LHCN-M2 (cell line): Measurements from ENCODE around the gene MTG2. TPM values are rescaled to one million over a fixed set of nuclear protein-coding genes. Genes with fewer than 3 reads are reported as not detected.

Source experiments
- DNase-seq: peaks from one replicate; pipeline ENCODE4 v3.0.0-alpha.2; 2012; ENCODE audit warnings: low read depth
- total RNA-seq: library from RNA; depleted of rRNA; stranded (reverse); fragments of >200 nt; gene quantifications from 2 replicates; pipeline ENCODE4 v1.2.3, GENCODE V29; 2014

Gene MTG2
- total RNA-seq, 1 experiment from 2014 or later: 27.7 TPM

DNA sequence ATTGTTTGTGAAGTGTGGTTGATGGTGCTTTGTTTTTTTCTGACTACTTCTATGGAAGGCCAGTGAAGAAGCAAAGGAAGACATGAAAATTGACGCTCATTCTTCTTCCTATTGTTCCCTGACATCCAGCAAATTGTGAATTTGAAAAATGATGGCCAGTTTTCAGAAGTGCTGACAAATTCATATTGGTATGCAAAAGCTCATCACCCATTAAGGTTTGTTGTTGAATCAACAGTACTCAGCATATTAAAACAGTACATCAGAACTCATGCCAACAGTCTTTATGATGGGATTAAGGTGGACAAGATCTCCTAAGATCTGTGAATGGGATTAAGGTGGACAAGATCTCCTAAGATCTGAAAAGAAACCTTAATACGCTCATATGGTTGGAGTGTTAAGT, 1.0 kb upstream of the MTG2 start:
- DNase-seq: no peak

- no peak for DNase-seq
Observed at GRCh38 chr20:62183426-62184142, 756 bp downstream of the MTG2 start.

- no peak for DNase-seq
Observed at GRCh38 chr20:62186096-62186426, 3.2 kb downstream of the MTG2 start.

DNA sequence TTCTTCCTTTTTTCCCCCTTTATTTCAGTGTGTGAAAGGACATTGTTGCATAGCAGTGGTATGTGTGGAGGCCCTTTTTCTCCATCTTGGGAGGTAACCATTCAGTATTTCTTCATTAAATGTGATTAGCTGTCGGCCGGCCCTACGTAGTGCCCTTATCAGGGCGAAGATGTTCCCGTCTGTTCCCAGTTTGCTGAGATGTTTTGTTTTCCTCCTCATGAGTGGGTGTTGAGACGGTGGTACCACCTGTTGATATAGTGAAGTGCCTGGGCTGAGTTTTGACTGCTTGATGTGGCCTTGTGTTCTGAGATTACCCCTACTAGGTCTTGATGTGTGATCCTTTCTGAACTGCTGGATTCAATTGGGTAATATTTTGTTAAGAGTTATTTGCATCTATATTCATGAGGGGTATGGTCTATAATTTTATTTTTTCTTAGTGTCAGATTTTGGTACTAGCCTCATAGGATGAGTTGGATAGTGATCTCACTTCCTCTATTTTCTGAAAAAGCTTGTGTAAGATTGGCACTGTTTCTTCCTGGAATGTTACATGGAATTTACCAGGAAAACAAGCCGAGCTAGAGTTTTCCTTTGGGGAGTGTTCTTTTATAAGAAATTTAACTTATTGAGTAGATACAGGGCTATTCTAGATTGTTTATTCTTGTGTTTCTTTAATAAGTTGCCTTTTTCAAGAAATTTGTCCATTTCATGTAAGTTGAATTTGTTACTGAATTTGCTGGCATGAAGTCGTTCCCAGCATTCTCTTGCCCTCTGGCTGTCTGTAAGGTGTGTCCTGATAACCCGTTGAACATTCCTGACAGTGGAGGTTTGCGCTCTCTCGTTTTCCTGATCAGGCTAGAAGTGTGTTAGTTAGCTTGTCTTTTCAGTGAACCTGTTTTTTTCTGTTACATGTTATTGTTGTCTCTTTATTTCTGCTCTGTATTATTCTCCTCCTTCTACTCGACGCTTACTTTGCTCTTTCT, 4.3 kb downstream of the MTG2 start:
- DNase-seq: no peak

GRCh38 chr20:62190639-62191411, 8.0 kb downstream of the MTG2 start:
- no peak for DNase-seq

DNA sequence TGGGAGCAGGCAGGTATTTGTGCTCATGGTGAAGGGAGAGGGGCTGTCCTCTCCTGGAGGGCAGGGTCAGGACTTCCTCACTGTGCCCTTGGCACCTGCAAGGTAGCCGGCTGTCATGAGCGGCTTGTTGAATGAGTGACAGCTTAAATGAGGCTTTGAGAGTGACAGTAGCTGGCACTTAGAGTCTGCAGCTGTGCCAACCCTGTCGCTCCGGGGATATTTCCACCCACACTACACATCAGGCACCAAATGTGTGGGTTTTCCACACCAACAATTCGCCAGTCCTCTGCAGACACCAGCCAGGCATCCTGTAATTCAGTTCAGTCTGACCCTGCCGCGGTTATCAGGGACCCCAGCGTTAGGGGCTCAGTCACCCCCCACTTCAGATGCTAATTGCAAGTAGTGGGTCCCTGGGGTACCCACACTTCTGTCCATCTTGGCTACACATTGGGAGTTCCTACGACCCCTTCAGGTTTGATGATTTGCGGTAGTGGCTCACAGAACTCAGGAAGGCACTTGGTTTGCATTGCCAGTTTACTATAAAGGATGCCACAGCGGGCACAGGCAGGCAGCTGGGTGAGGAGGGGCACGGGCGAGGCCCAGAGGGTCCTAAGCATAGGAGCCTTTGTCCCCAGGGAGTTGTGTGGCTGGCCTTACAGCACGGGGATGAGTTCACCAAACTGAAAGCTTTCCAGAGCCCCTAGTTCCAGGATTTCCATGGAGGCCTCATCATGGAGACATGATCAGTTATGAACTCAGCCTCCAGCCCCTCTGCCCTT, 9.1 kb downstream of the MTG2 start:
- DNase-seq: no peak

DNA sequence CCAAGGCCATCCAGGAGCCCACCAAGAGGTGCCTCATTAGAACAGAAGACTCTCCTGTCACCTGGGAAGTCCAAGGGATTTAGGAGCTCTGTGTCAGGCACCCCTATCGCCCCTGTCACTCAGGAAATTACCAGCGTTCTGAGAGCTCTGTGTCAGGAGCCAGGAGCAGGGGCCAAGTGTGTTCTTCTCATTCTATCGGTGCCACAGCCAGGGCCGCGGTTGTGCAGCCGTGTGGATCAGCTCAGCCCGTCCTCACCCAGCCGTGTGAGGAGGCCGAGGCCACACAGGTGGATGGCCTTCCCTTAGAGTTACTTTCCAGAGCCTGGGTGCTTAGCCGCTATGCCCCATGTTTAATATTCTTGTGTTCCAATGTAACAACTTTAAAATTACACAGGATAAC, 9.8 kb downstream of the MTG2 start:
- no peak for DNase-seq

DNA sequence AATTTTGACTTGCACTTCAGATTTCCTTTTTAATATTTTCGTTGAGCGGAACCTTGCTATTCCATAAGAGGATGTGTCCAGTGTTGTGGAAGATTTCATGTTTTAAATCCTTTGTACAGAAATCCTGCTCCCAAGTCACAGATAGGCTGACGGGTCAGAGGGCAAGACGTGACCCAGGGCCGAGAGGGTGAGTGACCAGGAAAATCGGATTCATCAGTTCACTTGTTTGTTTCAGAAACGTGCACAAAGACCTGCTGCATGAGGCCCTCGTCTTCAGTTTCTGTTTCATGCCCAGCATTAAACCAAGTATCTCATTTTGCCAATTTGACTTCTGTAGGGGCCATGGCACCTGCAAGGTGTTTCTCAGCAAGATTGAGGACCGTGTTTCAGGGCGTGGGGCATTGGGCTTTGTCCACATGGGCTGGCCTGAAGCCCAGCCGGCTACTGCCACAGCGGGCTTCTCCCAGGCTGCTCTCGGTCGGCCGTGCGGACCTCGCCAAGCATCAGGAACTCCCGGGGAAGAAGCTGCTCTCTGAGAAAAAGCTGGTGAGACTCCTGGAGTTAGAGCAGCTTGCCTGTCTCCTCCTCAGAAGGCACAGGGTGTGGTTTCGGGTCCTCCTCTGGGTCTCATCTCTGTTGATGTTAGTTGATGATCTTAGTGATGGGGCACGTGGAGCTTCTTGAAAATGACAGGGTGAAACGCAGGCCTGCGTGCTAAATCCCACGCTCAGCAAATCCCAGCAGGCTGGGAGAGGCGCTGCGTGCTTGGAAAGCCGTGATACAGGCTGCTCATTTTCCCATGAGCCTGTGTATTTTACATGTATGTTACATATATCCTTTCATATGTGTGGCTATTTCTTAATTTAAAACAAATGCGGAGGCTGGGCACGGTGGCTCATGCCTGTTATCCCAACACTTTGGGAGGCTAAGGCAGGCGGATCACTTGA, 10.5 kb downstream of the MTG2 start:
- DNase-seq: no peak

GRCh38 chr20:62195075-62195405, 12.2 kb downstream of the MTG2 start:
- DNase-seq: no peak

DNA sequence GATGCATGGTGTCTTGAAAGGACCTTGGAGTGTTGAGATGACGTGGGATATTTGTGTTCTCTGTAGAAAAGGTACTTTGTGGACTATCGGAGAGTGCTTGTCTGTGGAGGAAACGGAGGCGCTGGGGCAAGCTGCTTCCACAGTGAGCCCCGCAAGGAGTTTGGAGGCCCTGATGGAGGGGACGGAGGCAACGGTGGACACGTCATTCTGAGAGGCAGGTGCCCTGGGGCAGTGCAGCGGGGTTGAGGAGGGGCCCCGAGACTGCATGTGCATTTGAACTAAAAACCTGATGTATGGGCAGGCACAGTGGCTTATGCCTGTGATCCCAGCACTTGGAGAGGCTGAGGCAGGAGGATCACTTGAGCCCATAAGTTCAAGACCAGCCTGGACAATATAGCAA, 12.9 kb downstream of the MTG2 start:
- DNase-seq: no peak

GRCh38 chr20:62196286-62196685, 13.5 kb downstream of the MTG2 start:
- no peak for DNase-seq

DNA sequence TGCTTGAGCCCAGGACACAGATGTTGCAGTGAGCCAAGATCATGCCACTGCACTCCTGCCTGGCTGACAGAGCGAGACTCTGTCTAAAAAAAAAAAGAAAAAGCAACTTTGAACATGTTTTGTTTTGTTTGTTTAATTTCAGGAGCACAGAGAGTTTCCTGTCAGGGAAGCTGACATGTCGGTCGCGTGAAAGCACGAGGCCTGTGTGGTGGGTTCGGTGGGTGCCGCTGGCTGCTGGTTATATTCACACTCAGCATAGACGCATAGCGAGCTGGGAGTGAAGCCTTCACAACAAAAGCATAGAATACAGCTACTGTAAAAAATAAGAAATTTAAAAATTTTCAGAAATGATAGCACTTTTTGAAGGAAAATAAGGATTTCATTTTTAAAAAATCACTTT, 14.5 kb downstream of the MTG2 start:
- no peak for DNase-seq

DNA sequence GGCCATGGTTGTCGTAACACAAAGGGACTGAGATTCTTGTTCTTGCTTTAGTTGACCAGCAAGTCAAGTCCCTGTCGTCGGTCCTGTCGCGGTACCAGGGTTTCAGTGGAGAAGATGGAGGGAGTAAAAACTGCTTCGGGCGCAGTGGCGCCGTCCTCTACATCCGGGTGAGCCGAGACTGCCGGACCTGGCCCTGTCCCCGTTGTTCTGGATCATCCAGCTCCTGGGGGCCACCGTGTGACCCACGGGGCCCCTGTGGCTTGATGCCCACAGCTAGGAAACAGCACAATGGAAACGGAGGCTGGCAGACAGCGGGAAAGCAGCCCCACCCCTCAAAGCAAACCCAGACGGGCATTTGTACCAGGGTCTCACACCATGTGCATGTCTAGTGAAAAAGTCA, 15.0 kb downstream of the MTG2 start:
- no peak for DNase-seq

DNA sequence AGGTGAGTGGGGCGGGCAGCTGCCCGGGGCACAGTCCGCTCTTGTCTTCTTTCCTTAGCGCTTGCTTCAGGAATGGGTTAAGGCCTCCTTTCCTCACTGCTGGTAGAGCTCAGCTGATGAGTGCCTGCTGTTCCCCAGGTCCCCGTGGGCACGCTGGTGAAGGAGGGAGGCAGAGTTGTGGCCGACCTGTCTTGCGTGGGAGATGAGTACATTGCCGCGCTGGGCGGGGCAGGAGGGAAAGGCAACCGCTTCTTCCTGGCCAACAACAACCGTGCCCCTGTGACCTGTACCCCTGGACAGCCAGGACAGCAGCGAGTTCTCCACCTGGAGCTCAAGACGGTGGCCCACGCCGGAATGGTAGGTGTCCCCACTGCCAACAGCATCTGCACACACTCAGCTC, 15.7 kb downstream of the MTG2 start:
- DNase-seq: no peak

DNA sequence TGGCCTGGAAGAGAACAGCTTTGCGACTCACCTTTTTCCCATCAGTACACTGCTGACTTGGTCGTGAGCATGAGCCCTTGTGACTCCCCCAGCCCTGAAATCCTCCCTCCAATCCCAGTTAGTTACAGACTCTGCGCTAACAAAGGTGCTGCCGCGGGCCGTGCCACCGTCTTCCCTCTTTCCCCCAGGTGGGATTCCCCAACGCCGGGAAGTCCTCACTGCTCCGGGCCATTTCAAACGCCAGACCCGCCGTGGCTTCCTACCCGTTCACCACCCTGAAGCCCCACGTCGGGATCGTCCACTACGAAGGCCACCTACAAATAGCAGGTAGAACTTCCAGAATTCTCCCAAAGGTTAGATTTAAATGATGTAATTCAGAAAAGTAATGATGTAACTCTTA, 16.1 kb downstream of the MTG2 start:
- no peak for DNase-seq

- DNase-seq: no peak
Observed at GRCh38 chr20:62200491-62201172, 17.8 kb downstream of the MTG2 start.

DNA sequence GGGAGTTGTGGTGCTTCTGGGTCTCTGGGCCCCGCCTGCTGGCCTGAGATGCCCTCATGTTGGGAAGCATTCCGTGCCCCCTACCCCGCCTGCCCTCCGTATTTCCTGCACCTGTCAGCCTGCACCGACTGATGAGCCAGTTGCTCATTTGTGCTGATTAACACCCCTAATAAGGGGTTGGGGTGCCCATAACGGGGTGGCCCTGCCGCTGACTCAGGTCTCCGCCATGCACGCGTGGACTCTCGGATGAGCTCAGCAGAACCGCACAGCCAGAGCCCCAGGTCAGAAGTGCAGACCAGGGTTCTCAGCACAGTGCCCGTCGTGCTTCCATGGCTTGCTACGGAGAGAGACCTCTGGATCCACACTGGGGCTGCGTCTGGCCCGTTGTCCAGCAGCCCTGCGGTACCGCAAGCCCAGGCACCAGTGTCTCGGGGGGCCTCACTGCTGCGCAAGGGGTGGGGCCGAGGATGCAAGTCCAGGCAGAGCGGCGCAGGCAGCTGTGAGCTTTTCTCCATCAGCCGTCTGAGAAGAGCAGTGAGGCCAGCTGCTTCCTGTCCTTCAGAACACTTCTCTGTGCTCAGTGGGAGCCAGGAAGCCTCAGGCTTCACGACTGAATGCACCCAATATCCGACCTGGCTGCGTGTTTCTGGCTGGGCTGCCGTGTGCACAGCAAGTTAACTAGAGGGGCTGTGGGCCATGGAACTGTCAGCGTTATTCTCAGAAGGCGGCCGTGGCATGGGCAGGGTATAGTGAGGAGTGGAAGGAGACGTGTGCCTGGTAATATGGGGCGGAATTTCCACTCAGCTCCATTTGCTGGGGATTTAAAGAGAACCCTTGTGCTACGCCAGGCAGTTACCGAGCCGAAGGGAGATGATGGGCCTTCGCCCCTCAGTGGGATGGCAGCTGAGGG, 18.6 kb downstream of the MTG2 start:
- DNase-seq: no peak

- no peak for DNase-seq
Observed at GRCh38 chr20:62202083-62202395, 19.2 kb downstream of the MTG2 start.
